Kidney epithelial cell (primary cell): ENCODE results near the gene USP53. TPM values are rescaled to one million over a fixed set of nuclear protein-coding genes. Genes with fewer than 3 reads are reported as not detected.
"Not testable (repeated sequence)": the region's sequence is repeated elsewhere in the genome, so short reads cannot be mapped to it uniquely, and the experiment has no call there.

ENCODE experiments used
- DNase-seq: peaks from one replicate; pipeline ENCODE4 v3.0.0-alpha.2; 2010; ENCODE audit warnings: low read depth
- H3K27me3 ChIP-seq: 2 replicates; pipeline ENCODE4 v1.6.0; 2011; ENCODE audit warnings: low read length; ENCODE audit not compliant: control insufficient read depth, insufficient read depth
- H3K36me3 ChIP-seq: 2 replicates; pipeline ENCODE4 v1.5.1; 2011; ENCODE audit warnings: low read length; ENCODE audit not compliant: control insufficient read depth, insufficient read depth
- H3K4me3 ChIP-seq: 2 replicates; pipeline ENCODE4 v1.5.1; 2011; ENCODE audit warnings: low read depth, mild to moderate bottlenecking, control low read depth, low read length
- CTCF ChIP-seq: IDR thresholded peaks from 2 replicates; pipeline ENCODE4 v1.5.1; 2011; ENCODE audit warnings: mild to moderate bottlenecking, moderate library complexity, low read length, control low read depth, inconsistent platforms; ENCODE audit not compliant: insufficient read depth, poor library complexity, severe bottlenecking
- total RNA-seq: library from RNA; depleted of rRNA; stranded (reverse); fragments of >200 nt; gene quantifications from 2 replicates; pipeline ENCODE4 v1.2.3, GENCODE V29; 2015

Gene USP53
- total RNA-seq, 1 donor from 2014 or later, result 32.8 TPM

- no peaks in the 10 kb centered on the region for H3K27me3 ChIP-seq
- TF ChIP-seq CTCF, result no peak
- DNase-seq, result no peak
- H3K4me3 ChIP-seq, result no peak overlapping the region
- no peaks in the 10 kb centered on the region for H3K36me3 ChIP-seq
These were observed 52.2 kb downstream of the USP53 start for GRCh38 chr4:119264743-119265142.

- no peak for TF ChIP-seq CTCF
- DNase-seq, result no peak
- H3K27me3 ChIP-seq, result no peaks in the 10 kb centered on the region
- no peak overlapping the region for H3K4me3 ChIP-seq
- H3K36me3 ChIP-seq, result no peaks in the 10 kb centered on the region
These were observed 53.6 kb downstream of the USP53 start for GRCh38 chr4:119266153-119266552.

GRCh38 chr4:119268466-119268865 lies 56.0 kb downstream of the USP53 start:
- TF ChIP-seq CTCF, result no peak
- no peak for DNase-seq
- H3K36me3 ChIP-seq, result no peaks in the 10 kb centered on the region
- H3K27me3 ChIP-seq, result no peaks in the 10 kb centered on the region
- no peak overlapping the region for H3K4me3 ChIP-seq

GRCh38 chr4:119271361-119272085 lies 59.0 kb downstream of the USP53 start:
- no peak for TF ChIP-seq CTCF
- Histone ChIP-seq H3K36me3 (no peaks in the 10 kb centered on the region), H3K27me3 (no peaks in the 10 kb centered on the region), H3K4me3 (no peak overlapping the region)
- DNase-seq, result no peak

- H3K4me3 ChIP-seq, DNase-seq, H3K36me3 ChIP-seq, H3K27me3 ChIP-seq: not testable (repeated sequence)
These were observed 67.0 kb downstream of the USP53 start for GRCh38 chr4:119279541-119279940.

GRCh38 chr4:119279945-119280344 lies 67.4 kb downstream of the USP53 start:
- not testable (repeated sequence) for H3K27me3 ChIP-seq, H3K4me3 ChIP-seq, DNase-seq, H3K36me3 ChIP-seq

GRCh38 chr4:119281393-119281792 lies 68.9 kb downstream of the USP53 start:
- TF ChIP-seq CTCF, result no peak
- no peak for DNase-seq
- no peak overlapping the region for H3K4me3 ChIP-seq
- H3K36me3 ChIP-seq, result no peaks in the 10 kb centered on the region
- H3K27me3 ChIP-seq, result no peaks in the 10 kb centered on the region
